ENCODE results near the gene FAM43A. TPM values are rescaled to one million over a fixed set of nuclear protein-coding genes. Genes with fewer than 3 reads are reported as not detected.

FAM43A gene
- total and polyA plus RNA-seq, 2 of the 8 experiments (the other 6 are each of a cell fraction or from before 2014, with no cell fraction given), result 2.3 to 2.6 TPM

DNA sequence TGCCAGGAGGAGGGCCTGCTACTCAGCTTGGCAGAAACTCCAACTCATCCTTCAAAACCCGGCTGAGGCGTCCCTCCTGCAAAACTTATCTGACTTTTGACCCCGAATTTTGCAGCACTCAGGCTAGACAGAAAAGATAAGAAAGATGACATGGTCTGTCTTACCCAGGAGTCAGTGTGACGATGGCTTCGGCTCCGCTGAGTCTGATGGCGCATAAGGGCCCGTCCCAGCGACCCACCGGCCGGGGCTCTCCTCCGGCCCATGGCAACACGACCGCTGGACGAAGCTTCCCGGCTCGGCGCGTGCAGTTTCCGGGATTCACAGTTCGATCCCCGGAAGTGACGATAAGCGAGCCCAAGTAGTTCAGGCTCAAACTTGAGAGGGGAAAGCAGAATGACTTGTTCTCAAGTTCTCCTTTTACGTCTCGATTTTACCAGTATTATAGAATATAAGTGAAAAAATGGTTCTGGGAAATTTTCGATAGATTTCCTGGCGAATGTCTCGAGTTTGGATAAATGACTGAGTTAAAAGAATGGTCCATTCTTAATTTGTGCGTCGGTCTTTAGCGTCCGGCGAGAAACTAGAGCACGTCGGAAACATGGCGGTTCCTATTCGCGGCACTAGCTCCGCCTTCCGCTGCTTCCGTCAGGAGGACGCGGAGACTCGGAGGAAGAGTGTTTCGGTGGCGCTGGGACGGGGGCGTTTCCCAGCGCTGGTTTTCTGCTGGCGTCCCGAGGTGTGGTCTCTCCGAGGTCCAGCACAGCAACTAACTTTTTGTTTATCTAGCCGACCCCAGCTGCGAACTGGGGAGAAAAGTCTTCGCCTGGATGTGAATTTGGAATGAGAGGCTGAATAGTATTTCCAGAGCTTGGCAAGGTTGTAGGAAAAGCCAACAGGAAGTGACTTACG lies 13.5 kb upstream of the FAM43A start, which contains the start of gene LSG1 (continued):
- TF ChIP-seq, protein P1, sequence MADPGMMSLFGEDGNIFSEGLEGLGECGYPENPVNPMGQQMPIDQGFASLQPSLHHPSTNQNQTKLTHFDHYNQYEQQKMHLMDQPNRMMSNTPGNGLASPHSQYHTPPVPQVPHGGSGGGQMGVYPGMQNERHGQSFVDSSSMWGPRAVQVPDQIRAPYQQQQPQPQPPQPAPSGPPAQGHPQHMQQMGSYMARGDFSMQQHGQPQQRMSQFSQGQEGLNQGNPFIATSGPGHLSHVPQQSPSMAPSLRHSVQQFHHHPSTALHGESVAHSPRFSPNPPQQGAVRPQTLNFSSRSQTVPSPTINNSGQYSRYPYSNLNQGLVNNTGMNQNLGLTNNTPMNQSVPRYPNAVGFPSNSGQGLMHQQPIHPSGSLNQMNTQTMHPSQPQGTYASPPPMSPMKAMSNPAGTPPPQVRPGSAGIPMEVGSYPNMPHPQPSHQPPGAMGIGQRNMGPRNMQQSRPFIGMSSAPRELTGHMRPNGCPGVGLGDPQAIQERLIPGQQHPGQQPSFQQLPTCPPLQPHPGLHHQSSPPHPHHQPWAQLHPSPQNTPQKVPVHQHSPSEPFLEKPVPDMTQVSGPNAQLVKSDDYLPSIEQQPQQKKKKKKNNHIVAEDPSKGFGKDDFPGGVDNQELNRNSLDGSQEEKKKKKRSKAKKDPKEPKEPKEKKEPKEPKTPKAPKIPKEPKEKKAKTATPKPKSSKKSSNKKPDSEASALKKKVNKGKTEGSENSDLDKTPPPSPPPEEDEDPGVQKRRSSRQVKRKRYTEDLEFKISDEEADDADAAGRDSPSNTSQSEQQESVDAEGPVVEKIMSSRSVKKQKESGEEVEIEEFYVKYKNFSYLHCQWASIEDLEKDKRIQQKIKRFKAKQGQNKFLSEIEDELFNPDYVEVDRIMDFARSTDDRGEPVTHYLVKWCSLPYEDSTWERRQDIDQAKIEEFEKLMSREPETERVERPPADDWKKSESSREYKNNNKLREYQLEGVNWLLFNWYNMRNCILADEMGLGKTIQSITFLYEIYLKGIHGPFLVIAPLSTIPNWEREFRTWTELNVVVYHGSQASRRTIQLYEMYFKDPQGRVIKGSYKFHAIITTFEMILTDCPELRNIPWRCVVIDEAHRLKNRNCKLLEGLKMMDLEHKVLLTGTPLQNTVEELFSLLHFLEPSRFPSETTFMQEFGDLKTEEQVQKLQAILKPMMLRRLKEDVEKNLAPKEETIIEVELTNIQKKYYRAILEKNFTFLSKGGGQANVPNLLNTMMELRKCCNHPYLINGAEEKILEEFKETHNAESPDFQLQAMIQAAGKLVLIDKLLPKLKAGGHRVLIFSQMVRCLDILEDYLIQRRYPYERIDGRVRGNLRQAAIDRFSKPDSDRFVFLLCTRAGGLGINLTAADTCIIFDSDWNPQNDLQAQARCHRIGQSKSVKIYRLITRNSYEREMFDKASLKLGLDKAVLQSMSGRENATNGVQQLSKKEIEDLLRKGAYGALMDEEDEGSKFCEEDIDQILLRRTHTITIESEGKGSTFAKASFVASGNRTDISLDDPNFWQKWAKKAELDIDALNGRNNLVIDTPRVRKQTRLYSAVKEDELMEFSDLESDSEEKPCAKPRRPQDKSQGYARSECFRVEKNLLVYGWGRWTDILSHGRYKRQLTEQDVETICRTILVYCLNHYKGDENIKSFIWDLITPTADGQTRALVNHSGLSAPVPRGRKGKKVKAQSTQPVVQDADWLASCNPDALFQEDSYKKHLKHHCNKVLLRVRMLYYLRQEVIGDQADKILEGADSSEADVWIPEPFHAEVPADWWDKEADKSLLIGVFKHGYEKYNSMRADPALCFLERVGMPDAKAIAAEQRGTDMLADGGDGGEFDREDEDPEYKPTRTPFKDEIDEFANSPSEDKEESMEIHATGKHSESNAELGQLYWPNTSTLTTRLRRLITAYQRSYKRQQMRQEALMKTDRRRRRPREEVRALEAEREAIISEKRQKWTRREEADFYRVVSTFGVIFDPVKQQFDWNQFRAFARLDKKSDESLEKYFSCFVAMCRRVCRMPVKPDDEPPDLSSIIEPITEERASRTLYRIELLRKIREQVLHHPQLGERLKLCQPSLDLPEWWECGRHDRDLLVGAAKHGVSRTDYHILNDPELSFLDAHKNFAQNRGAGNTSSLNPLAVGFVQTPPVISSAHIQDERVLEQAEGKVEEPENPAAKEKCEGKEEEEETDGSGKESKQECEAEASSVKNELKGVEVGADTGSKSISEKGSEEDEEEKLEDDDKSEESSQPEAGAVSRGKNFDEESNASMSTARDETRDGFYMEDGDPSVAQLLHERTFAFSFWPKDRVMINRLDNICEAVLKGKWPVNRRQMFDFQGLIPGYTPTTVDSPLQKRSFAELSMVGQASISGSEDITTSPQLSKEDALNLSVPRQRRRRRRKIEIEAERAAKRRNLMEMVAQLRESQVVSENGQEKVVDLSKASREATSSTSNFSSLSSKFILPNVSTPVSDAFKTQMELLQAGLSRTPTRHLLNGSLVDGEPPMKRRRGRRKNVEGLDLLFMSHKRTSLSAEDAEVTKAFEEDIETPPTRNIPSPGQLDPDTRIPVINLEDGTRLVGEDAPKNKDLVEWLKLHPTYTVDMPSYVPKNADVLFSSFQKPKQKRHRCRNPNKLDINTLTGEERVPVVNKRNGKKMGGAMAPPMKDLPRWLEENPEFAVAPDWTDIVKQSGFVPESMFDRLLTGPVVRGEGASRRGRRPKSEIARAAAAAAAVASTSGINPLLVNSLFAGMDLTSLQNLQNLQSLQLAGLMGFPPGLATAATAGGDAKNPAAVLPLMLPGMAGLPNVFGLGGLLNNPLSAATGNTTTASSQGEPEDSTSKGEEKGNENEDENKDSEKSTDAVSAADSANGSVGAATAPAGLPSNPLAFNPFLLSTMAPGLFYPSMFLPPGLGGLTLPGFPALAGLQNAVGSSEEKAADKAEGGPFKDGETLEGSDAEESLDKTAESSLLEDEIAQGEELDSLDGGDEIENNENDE (IDR thresholded peaks at IDR 0.05; ENCODE audit: insufficient replicate concordance, low read length), result no peak
- TF ChIP-seq, protein P2, sequence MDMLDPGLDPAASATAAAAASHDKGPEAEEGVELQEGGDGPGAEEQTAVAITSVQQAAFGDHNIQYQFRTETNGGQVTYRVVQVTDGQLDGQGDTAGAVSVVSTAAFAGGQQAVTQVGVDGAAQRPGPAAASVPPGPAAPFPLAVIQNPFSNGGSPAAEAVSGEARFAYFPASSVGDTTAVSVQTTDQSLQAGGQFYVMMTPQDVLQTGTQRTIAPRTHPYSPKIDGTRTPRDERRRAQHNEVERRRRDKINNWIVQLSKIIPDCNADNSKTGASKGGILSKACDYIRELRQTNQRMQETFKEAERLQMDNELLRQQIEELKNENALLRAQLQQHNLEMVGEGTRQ (IDR thresholded peaks at IDR 0.05; ENCODE audit: low read length), result no peak
- peak; percentile 94 for TF ChIP-seq ASH2L (IDR thresholded peaks at IDR 0.05; ENCODE audit: low read length)
- peak; percentile 69 to 75 for TF ChIP-seq POLR2A (IDR thresholded peaks at IDR 0.05; ENCODE audit: control extremely low read depth in 1 of 2, low read depth in 2 of 2, low read length in 2 of 2)
- TF ChIP-seq RFX5 (IDR thresholded peaks at IDR 0.05; ENCODE audit: borderline replicate concordance, low read depth, low read length), result no peak
- no peak for TF ChIP-seq FOSL1 (IDR thresholded peaks at IDR 0.05; ENCODE audit: insufficient read depth, low read depth, low read length)
- TF ChIP-seq SIN3A (conservative IDR thresholded peaks at IDR 0.05 in 1 of 2, IDR thresholded peaks at IDR 0.05 in 1 of 2; ENCODE audit: low read depth in 1 of 2, low read length in 2 of 2), result peak; percentile 86 to 98; a peak in 3 of 4 replicates
- no peak for TF ChIP-seq HDAC6 (IDR thresholded peaks at IDR 0.05; ENCODE audit: low read depth, low read length)
